HepG2 (cell line): ENCODE results near the gene CDX2.

ENCODE experiments used
- HNF4A ChIP-seq: sonication (generic); formaldehyde crosslinking; IDR thresholded peaks from 2 replicates; pipeline ENCODE4 v1.4.0; 2020; ENCODE audit warnings: missing genetic modification reagents
- XBP1 ChIP-seq: sonication (generic); formaldehyde crosslinking; IDR thresholded peaks from 2 replicates; pipeline ENCODE4 v1.5.0; 2020; ENCODE audit warnings: missing genetic modification reagents
- ZBTB21 ChIP-seq: sonication (generic); formaldehyde crosslinking; IDR thresholded peaks from 2 replicates; pipeline ENCODE4 v1.4.0; 2020; ENCODE audit warnings: missing genetic modification reagents
- ZBTB37 ChIP-seq: sonication (generic); formaldehyde crosslinking; IDR thresholded peaks from 2 replicates; pipeline ENCODE4 v1.4.0; 2020; ENCODE audit warnings: mild to moderate bottlenecking, missing genetic modification reagents
- ZNF136 ChIP-seq: sonication (generic); formaldehyde crosslinking; IDR thresholded peaks from 2 replicates; pipeline ENCODE4 v1.8.1; 2022; ENCODE audit warnings: low read depth, mild to moderate bottlenecking, moderate library complexity, missing genetic modification reagents
- ZNF3 ChIP-seq: IDR thresholded peaks from 2 replicates; pipeline ENCODE4 v1.7.0; 2017; ENCODE audit warnings: inconsistent platforms
- ZNF503 ChIP-seq: sonication (generic); formaldehyde crosslinking; IDR thresholded peaks from 2 replicates; pipeline ENCODE4 v1.4.0; 2020; ENCODE audit warnings: missing genetic modification reagents
- ZSCAN20 ChIP-seq: sonication (generic); formaldehyde crosslinking; IDR thresholded peaks from 2 replicates; pipeline ENCODE4 v1.4.0; 2020; ENCODE audit warnings: missing genetic modification reagents, mild to moderate bottlenecking, borderline replicate concordance
- TF ChIP-seq, protein P1 (sequence below): sonication (generic); formaldehyde crosslinking; IDR thresholded peaks from 2 replicates; pipeline ENCODE4 v1.5.0; 2020; ENCODE audit warnings: mild to moderate bottlenecking, missing genetic modification reagents, moderate library complexity
- TF ChIP-seq, protein P2 (sequence below), 2 experiments: sonication (generic) in 1 of 2; formaldehyde crosslinking in 1 of 2; IDR thresholded peaks; 2 replicates each; pipeline versions ENCODE4 v1.5.1 to v1.6.1; 2011 to 2020; ENCODE audit warnings: borderline replicate concordance in 1 of 2, low read depth in 1 of 2, low read length in 1 of 2, mild to moderate bottlenecking in 1 of 2, missing genetic modification reagents in 1 of 2, moderate library complexity in 1 of 2

DNA sequence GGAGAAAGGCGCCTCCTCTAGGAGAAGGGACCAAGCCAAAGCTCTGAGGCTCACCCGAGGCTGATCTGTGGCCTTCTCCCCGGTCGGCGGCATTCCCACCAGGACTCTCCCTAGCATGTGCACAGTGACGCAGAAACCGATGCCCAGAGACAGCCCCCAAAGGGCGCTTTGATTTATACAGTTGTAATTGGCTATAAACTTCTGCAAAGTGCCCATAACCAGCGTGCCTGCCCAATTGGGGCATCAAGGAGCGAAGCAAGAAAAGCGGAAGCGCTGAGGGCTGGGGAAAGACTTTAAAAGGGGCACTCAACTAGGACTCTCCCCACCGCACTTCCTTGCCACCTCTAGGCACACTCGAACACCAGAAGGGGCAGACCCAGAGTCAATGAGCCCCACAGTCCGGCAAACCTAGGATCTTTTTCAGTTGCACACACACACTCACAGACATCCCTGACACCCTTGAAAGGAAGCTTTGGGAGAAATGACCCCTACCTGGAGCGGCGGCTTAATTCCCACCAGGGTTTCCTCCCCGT lies 1.8 kb downstream of the CDX2 start:
- TF ChIP-seq ZSCAN20 (CRISPR knock-in tag) (no peak), XBP1 (CRISPR knock-in tag) (no peak), ZNF503 (CRISPR knock-in tag) (no peak), ZBTB37 (no peak), ZBTB21 (CRISPR knock-in tag) (no peak), ZNF136 (CRISPR knock-in tag) (no peak), ZNF3 (CRISPR knock-in tag) (no peak), HNF4A (CRISPR knock-in tag) (no peak)
- TF ChIP-seq, protein P1, sequence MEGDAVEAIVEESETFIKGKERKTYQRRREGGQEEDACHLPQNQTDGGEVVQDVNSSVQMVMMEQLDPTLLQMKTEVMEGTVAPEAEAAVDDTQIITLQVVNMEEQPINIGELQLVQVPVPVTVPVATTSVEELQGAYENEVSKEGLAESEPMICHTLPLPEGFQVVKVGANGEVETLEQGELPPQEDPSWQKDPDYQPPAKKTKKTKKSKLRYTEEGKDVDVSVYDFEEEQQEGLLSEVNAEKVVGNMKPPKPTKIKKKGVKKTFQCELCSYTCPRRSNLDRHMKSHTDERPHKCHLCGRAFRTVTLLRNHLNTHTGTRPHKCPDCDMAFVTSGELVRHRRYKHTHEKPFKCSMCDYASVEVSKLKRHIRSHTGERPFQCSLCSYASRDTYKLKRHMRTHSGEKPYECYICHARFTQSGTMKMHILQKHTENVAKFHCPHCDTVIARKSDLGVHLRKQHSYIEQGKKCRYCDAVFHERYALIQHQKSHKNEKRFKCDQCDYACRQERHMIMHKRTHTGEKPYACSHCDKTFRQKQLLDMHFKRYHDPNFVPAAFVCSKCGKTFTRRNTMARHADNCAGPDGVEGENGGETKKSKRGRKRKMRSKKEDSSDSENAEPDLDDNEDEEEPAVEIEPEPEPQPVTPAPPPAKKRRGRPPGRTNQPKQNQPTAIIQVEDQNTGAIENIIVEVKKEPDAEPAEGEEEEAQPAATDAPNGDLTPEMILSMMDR = no peak
- TF ChIP-seq, protein P2, sequence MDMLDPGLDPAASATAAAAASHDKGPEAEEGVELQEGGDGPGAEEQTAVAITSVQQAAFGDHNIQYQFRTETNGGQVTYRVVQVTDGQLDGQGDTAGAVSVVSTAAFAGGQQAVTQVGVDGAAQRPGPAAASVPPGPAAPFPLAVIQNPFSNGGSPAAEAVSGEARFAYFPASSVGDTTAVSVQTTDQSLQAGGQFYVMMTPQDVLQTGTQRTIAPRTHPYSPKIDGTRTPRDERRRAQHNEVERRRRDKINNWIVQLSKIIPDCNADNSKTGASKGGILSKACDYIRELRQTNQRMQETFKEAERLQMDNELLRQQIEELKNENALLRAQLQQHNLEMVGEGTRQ (IDR thresholded peaks at IDR 0.05; ENCODE audit: low read depth, low read length) = no peak
- TF ChIP-seq, protein P2 (CRISPR knock-in tag; IDR thresholded peaks at IDR 0.05; ENCODE audit: borderline replicate concordance) = no peak
